Thoracic aorta (tissue), 2 donors: Measurements from ENCODE around the gene ELAVL2. TPM values are rescaled to one million over a fixed set of nuclear protein-coding genes. Genes with fewer than 3 reads are reported as not detected.

Source experiments
- ATAC-seq: fragments of 150-250 bp; one replicate; pipeline ENCODE4 v1.8.0; 2017; ENCODE audit warnings: low read depth; ENCODE audit not compliant: insufficient number of reproducible peaks, low FRiP score
- DNase-seq: peaks from one replicate; pipeline ENCODE4 v3.0.0-alpha.2; 2020; ENCODE audit warnings: low spot score
- H3K27ac ChIP-seq, 2 donors: fragments of 200-600 bp; sonication (generic); 1 replicate in 1 of 2; 2 replicates in 1 of 2; pipeline ENCODE4 v1.5.1; 2016; ENCODE audit warnings: mild to moderate bottlenecking in 2 of 2, moderate library complexity in 2 of 2
- H3K27me3 ChIP-seq: fragments of 200-600 bp; sonication (generic); replicated peaks from 2 replicates; pipeline ENCODE4 v1.6.0; 2016; ENCODE audit warnings: mild to moderate bottlenecking; ENCODE audit not compliant: insufficient read depth
- H3K36me3 ChIP-seq: fragments of 200-600 bp; sonication (generic); one replicate; pipeline ENCODE4 v1.5.1; 2016
- H3K4me1 ChIP-seq, 2 donors: fragments of 200-600 bp; sonication (generic); 1 replicate in 1 of 2; 2 replicates in 1 of 2; pipeline versions ENCODE4 v1.5.1 to v1.6.0; 2016; ENCODE audit warnings: low read depth in 2 of 2, mild to moderate bottlenecking in 1 of 2; ENCODE audit not compliant: control insufficient read depth in 1 of 2
- H3K4me3 ChIP-seq: fragments of 200-600 bp; sonication (generic); 2 replicates; pipeline ENCODE4 v1.5.1; 2016; ENCODE audit warnings: mild to moderate bottlenecking
- H3K9me3 ChIP-seq: fragments of 200-600 bp; sonication (generic); 2 replicates; pipeline ENCODE4 v1.5.1; 2016
- total RNA-seq, 2 donors: library from RNA; depleted of rRNA; stranded (reverse); fragments of >200 nt; gene quantifications; one replicate each; pipeline versions ENCODE4 v1.1.0 to v1.2.3, GENCODE V29; 2016
- TF ChIP-seq, protein P1 (sequence below): fragments of 200-600 bp; sonication (generic); IDR thresholded peaks from one replicate; pipeline ENCODE4 v1.5.1; 2019; ENCODE audit warnings: antibody characterized with exemption

The ELAVL2 gene
- total RNA-seq, 2 donors from 2014 or later, result not detected

DNA sequence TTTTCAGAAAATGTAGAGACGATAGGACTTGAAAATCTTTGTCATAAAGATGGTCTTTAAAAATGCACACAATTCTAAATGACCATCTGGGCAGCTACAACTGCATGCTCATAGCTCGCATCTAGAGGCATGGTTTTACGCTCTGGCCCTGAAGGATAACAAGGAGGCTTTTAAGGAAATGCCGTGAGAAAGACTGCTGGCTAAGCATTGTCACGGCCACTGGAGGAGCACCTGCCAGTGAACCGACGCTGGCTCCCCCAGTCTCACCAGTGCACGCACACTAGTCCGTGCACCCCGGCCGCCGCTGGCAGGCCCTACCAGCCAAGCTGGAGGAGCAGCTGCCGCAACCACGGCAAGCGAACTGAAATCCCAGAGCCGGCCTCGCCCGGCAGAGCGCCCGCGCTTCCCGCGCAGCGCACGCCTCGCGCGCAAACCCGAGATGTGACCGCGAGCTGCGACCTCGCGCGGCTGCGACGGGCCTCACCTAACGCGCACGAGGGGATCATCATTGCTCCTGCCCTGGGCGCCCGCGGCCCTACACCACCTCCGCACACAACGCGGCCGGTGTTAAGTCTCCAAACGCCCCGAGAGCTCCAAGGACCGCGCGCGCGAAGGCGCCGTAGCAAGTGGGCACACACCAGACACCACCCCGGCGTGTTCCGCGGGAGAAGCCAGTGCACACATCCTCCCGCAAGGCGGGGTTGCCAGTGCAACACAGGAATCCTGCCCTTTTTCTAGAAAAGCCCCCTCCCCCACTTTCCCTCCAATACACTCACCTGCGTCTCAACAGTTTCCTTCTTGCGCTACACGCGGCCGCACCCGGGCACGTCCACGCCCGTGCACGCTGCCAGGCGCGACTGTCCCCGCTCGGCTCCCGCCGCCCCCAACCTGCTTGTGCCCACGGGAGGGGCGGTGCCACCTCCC, 5.3 kb downstream of the ELAVL2 start:
- DNase-seq (no peak), ATAC-seq (no peak)
- Histone ChIP-seq H3K36me3 (no peaks in the 10 kb centered on the region), H3K27ac (no peak overlapping the region), H3K9me3 (no peaks in the 10 kb centered on the region), H3K4me3 (peak overlapping the region; percentile 65), H3K4me1 (peaks cover 6 to 29% of the 10 kb centered on the region in 2 donors), H3K27me3 (no peaks in the 10 kb centered on the region)
- TF ChIP-seq, protein P1, sequence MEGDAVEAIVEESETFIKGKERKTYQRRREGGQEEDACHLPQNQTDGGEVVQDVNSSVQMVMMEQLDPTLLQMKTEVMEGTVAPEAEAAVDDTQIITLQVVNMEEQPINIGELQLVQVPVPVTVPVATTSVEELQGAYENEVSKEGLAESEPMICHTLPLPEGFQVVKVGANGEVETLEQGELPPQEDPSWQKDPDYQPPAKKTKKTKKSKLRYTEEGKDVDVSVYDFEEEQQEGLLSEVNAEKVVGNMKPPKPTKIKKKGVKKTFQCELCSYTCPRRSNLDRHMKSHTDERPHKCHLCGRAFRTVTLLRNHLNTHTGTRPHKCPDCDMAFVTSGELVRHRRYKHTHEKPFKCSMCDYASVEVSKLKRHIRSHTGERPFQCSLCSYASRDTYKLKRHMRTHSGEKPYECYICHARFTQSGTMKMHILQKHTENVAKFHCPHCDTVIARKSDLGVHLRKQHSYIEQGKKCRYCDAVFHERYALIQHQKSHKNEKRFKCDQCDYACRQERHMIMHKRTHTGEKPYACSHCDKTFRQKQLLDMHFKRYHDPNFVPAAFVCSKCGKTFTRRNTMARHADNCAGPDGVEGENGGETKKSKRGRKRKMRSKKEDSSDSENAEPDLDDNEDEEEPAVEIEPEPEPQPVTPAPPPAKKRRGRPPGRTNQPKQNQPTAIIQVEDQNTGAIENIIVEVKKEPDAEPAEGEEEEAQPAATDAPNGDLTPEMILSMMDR, result no peak

DNA sequence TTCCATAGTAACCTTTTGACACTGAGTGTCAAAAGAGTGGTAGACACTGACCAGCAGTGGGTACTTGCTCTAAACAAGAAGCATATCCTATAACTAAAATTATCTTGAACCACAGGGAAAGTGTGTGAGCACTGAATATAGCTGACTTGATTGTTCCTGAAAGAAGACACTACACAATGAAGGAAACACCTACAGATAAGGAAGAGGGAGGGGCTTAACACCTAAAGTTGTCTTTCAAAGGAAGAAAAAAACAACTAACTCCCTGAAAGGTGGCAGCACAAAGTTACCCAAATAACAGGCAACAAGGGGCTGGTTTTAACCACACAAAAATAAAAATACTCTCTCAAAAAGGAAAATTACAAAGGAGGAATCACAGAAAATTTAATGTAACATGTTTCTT, 6.6 kb downstream of the ELAVL2 start:
- H3K4me3 ChIP-seq, result no peak overlapping the region
- H3K9me3 ChIP-seq, result no peaks in the 10 kb centered on the region
- DNase-seq, result no peak
- H3K27ac ChIP-seq, result no peak overlapping the region
- H3K27me3 ChIP-seq, result no peaks in the 10 kb centered on the region
- H3K36me3 ChIP-seq, result no peaks in the 10 kb centered on the region
- ATAC-seq, result no peak
- peaks cover 0 to 16% of the 10 kb centered on the region in 2 donors for H3K4me1 ChIP-seq
- TF ChIP-seq, protein P1, result no peak

DNA sequence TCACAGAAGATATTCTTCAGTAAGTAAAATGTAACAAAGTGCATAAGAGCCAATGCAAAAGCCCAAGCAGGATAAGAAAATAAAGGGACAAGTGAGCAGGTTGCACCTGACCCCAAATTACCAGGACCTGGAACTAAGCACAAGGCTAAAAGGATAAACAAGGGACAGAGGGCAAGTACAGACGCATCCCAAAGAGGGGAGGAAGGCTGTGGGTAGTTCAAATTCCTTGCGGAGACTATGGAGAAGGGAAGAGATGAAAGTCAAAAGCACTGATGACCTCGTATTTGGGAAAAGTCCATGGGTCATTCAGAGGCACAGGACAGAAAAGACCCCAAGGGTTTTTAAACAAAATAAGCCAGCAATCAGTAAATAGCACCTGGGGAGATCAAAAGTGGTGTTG, 11.8 kb downstream of the ELAVL2 start:
- H3K9me3 ChIP-seq, result no peaks in the 10 kb centered on the region
- TF ChIP-seq, protein P1, result no peak
- H3K4me1 ChIP-seq, result no peaks in the 10 kb centered on the region
- no peak overlapping the region for H3K27ac ChIP-seq
- H3K36me3 ChIP-seq, result no peaks in the 10 kb centered on the region
- no peaks in the 10 kb centered on the region for H3K27me3 ChIP-seq
- no peak for DNase-seq
- no peak for ATAC-seq
- H3K4me3 ChIP-seq, result no peak overlapping the region

DNA sequence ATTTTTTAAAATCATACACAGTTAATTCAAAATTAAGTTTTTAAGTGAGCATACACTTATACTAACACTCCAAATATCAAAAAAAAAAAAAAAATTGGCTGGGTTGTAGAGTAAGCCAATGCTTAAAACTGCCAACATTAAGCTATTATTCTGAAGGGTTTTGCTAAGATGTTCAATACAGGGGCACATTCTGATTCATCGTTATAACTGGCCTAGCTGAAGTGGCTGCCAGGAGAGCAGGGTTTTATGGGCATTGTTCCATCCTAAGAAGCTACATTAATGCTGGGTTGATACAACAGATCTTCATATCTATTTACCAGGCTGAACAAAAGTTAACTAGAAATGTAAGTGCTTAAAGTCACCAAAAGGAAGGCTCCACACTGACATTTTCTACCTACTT, 13.4 kb downstream of the ELAVL2 start:
- Histone ChIP-seq H3K9me3 (no peaks in the 10 kb centered on the region), H3K27me3 (no peaks in the 10 kb centered on the region), H3K4me1 (no peaks in the 10 kb centered on the region), H3K4me3 (no peak overlapping the region), H3K36me3 (no peaks in the 10 kb centered on the region), H3K27ac (no peak overlapping the region)
- ATAC-seq (no peak), DNase-seq (no peak)
- TF ChIP-seq, protein P1, result no peak

DNA sequence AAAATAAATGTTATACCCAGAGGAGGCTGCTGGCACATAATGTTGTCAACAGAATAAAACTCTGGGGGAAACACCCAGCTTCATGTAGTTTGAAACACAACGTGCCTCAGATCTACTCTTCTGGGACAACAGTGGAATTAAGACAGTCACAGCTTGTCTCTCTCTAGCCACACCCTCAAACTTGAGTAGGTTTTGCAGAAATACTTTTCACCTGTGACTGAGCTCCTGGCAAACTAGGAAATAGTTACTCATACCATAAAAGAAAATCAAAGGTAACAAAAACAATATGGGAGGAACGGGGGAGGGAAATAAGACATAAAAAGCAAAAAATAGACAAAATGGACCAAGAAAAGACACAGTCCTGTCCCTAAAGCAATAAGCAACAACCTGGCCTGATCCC, 14.4 kb downstream of the ELAVL2 start:
- Histone ChIP-seq H3K27ac (no peak overlapping the region), H3K36me3 (no peaks in the 10 kb centered on the region), H3K9me3 (no peaks in the 10 kb centered on the region), H3K4me3 (no peak overlapping the region), H3K27me3 (no peaks in the 10 kb centered on the region), H3K4me1 (no peaks in the 10 kb centered on the region)
- TF ChIP-seq, protein P1, result no peak
- no peak for DNase-seq
- ATAC-seq, result no peak
